GM19240 (cell line): ENCODE results near the gene SYS1.
A peak's percentile ranks its signal among the peaks of the same experiment; 100 is the strongest.

Experiments used
- DNase-seq: peaks from one replicate; pipeline ENCODE4 v3.0.0; 2011; ENCODE audit warnings: low spot score; ENCODE audit not compliant: insufficient read length

Gene SYS1

GRCh38 chr20:45362804-45363610 is at the start of gene SYS1:
SYS1 (plus strand) TSS chr20:45363156; CDS start chr20:45363532, 376 bp downstream.
- peak; percentile 75 for DNase-seq

- DNase-seq = no peak
These were observed 49.0 kb upstream of the SYS1 start for GRCh38 chr20:45313943-45314342.

- no peak for DNase-seq
These were observed 47.3 kb upstream of the SYS1 start for GRCh38 chr20:45315672-45316071.

GRCh38 chr20:45316150-45317080 is 46.5 kb upstream of the SYS1 start:
- no peak for DNase-seq

GRCh38 chr20:45317826-45318225 is 45.1 kb upstream of the SYS1 start:
- DNase-seq = no peak

- DNase-seq = no peak
These were observed 44.5 kb upstream of the SYS1 start for GRCh38 chr20:45318386-45318939.

GRCh38 chr20:45318948-45319347 is 44.0 kb upstream of the SYS1 start:
- no peak for DNase-seq

GRCh38 chr20:45320948-45321595 is 41.9 kb upstream of the SYS1 start:
- DNase-seq = peak; percentile 38

- no peak for DNase-seq
These were observed 40.0 kb upstream of the SYS1 start for GRCh38 chr20:45322952-45323383.

- DNase-seq = no peak
These were observed 39.2 kb upstream of the SYS1 start for GRCh38 chr20:45323731-45324130.

- no peak for DNase-seq
These were observed 37.6 kb upstream of the SYS1 start for GRCh38 chr20:45325371-45325770.

GRCh38 chr20:45328451-45328850 is 34.5 kb upstream of the SYS1 start:
- no peak for DNase-seq

- DNase-seq = no peak
These were observed 33.2 kb upstream of the SYS1 start for GRCh38 chr20:45329497-45330319.

- DNase-seq = no peak
These were observed 32.5 kb upstream of the SYS1 start for GRCh38 chr20:45330476-45330875.

GRCh38 chr20:45336530-45337366 is 26.2 kb upstream of the SYS1 start:
- DNase-seq = no peak

GRCh38 chr20:45337367-45338120 is 25.4 kb upstream of the SYS1 start:
- DNase-seq = no peak

GRCh38 chr20:45338121-45339030 is 24.6 kb upstream of the SYS1 start:
- DNase-seq = no peak

- DNase-seq = no peak
These were observed 23.9 kb upstream of the SYS1 start for GRCh38 chr20:45339084-45339483.
